AG04449 (cell line): ENCODE results near the gene PTPRK.

Experiments used
- CTCF ChIA-PET: fragments of 350-600 bp; formaldehyde crosslinking; extraction: SDS; loops from one replicate; lab custom pipeline; 2021; ENCODE audit warnings: antibody characterized with exemption; lab: Yijun Ruan, JAX
- POLR2A ChIA-PET: fragments of 400-600, 350-600 bp; formaldehyde crosslinking; extraction: SDS; loops from one replicate; lab custom pipeline; 2020; ENCODE audit warnings: antibody characterized with exemption, inconsistent platforms; lab: Yijun Ruan, JAX
- DNase-seq: peaks from one replicate; pipeline ENCODE4 v3.0.0-alpha.2; 2010; ENCODE audit warnings: low read depth, low spot score
- H3K4me3 ChIP-seq: 2 replicates; pipeline ENCODE4 v1.5.1; 2011; ENCODE audit warnings: low read depth, mild to moderate bottlenecking, control low read depth, low read length
- TF ChIP-seq, protein P1 (sequence below): IDR thresholded peaks from one replicate; pipeline ENCODE4 v1.5.1; 2011; ENCODE audit warnings: mild to moderate bottlenecking, moderate library complexity, low read length, control low read depth, inconsistent platforms; ENCODE audit not compliant: insufficient read depth; ENCODE audit errors: missing control alignments

Gene PTPRK

DNA sequence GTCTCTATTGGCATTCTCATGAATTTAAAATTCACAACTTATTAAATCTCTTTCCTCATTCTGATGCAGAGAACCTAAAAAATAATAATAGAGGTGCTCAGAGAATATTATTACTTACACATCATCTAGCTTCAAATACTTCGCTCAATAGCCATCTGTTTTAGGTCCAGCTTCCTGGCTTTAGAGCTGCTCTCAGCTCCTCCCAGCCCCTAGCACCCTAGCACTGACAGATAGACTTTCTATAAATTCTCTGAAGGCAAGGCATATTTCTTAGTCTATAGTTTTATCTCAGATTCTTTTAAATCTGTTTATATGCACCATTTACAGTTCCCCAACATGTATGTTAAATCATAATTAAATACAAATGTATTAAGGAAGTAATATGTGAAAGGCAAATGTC lies 281.3 kb downstream of the PTPRK start:
- ChIA-PET CTCF (no interaction called here), POLR2A (no interaction called here)
- TF ChIP-seq, protein P1, sequence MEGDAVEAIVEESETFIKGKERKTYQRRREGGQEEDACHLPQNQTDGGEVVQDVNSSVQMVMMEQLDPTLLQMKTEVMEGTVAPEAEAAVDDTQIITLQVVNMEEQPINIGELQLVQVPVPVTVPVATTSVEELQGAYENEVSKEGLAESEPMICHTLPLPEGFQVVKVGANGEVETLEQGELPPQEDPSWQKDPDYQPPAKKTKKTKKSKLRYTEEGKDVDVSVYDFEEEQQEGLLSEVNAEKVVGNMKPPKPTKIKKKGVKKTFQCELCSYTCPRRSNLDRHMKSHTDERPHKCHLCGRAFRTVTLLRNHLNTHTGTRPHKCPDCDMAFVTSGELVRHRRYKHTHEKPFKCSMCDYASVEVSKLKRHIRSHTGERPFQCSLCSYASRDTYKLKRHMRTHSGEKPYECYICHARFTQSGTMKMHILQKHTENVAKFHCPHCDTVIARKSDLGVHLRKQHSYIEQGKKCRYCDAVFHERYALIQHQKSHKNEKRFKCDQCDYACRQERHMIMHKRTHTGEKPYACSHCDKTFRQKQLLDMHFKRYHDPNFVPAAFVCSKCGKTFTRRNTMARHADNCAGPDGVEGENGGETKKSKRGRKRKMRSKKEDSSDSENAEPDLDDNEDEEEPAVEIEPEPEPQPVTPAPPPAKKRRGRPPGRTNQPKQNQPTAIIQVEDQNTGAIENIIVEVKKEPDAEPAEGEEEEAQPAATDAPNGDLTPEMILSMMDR: no peak

GRCh38 chr6:128238225-128238624 lies 282.2 kb downstream of the PTPRK start:
- no peak for DNase-seq
- CTCF ChIA-PET: no interaction called here
- TF ChIP-seq, protein P1: no peak
- H3K4me3 ChIP-seq: no peak overlapping the region
- POLR2A ChIA-PET: no interaction called here

More for the DNA sequence above, 281.3 kb downstream of the PTPRK start:
- no peak for DNase-seq
- no peak overlapping the region for H3K4me3 ChIP-seq

DNA sequence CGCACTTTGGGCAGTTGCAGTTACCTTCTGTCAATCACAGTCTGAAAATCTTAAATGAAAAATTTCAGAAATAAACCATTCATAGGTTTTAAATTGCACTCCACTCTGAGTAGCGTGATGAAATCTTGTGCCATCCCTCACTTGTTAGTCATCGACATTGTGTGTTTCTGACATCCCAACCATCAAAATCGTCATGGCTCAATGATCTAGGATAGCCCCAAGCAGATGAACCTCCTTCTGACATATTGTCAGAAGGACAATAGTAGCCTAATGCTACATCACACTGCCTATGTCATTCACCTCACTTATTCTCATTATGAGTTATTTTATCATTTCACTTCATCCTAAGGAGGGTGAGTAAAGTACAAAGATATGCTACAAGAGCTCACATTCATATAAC lies 284.8 kb downstream of the PTPRK start:
- H3K4me3 ChIP-seq: no peak overlapping the region
- TF ChIP-seq, protein P1: no peak
- CTCF ChIA-PET: no interaction called here
- DNase-seq: no peak
- POLR2A ChIA-PET: no interaction called here

GRCh38 chr6:128233531-128233930 lies 286.9 kb downstream of the PTPRK start:
- CTCF ChIA-PET: no interaction called here
- no peak for DNase-seq
- no peak overlapping the region for H3K4me3 ChIP-seq
- TF ChIP-seq, protein P1: no peak
- POLR2A ChIA-PET: no interaction called here

- H3K4me3 ChIP-seq: no peak overlapping the region
- no peak for DNase-seq
- POLR2A ChIA-PET: no interaction called here
- CTCF ChIA-PET: no interaction called here
- TF ChIP-seq, protein P1: no peak
These were observed 290.0 kb downstream of the PTPRK start for GRCh38 chr6:128230267-128230989.

- no peak for DNase-seq
- H3K4me3 ChIP-seq: no peak overlapping the region
- ChIA-PET CTCF (no interaction called here), POLR2A (no interaction called here)
- TF ChIP-seq, protein P1: no peak
These were observed 294.8 kb downstream of the PTPRK start for GRCh38 chr6:128225612-128226011.
